8988T (cell line): ENCODE data around the gene SNRPF.
A peak's percentile ranks its signal among the peaks of the same experiment; 100 is the strongest.
"Not testable (repeated sequence)": the region's sequence is repeated elsewhere in the genome, so short reads cannot be mapped to it uniquely, and the experiment has no call there.

Experiments
- DNase-seq: peaks from one replicate; pipeline ENCODE4 v3.0.0; 2011

Gene SNRPF

DNA sequence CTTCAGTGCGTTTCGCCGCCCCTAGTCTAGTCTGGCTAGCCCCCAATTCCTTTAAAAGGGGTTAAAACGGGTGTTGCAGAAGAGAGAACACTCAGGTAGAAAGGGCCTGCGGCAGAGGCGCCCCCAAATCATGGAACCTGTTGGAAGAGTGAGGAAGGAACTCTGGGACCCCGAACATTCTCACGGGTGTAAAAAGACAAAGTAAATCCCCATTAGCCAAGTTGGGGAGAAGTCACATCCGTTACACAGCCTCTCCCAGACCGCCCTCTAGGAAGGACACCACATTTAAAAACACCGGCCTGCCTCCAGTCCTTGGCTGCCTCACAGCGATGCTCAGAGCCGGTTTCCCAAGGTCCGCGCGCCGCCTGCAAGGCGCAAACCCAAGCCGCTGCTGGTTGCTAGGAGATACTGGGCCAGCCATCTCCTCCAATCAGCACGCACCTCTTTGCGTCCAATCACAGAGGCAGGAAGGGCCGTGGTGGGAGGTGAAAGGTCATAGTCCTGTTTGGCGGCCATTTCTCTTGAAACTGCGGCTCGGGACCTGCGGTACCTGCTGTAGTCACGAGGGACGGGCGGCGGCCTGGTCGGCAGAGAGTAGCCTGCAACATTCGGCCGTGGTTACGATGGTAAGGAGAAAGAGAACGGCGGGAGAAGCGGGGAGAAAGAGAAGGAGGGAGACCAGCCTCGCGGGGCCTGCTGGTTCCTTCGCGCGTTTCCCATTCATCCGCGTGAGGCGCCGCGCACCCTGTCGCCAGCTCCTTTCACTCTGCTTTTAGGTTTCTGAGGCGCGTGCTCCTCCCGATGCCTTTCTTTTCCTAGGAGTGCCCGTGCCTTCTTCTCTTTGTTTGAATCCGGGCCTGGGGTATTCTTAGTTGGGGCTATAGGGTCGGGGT is at the start of gene SNRPF:
Gene SNRPF, plus strand, starts transcription at position 502 of the 893 bp plus-strand sequence. Its CDS starts 122 bp downstream, at position 624.
- peak; percentile 88 for DNase-seq

DNA sequence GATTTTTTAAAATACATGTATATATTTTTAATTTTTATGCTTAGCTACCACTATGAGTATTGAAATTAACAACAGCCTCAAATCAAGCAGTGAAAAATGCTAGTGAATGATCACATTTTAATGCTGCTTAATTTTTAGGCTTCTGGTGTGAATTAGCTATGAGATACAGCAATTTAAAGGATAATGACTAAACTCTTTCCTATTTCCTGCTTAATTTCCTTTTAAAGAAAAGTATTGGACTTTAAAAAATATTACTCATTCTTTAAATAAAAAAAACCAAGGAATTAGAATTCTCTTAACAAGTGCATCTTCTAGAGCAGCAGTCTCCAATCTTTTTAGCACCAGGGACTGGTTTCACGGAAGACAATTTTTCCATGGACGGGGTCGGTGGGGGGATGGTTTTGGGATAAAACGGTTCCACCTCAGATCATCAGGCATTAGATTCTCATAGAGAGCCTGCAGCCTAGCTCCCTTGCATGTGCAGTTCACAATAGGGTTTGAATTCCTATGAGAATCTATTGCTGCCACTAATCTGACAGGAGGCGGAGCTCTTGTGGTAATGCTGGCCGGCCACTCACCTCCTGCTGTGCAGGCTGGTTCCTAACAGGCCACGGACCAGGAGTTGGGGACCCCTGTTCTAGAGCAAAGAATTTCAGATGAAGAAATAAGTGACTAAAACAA is 49.6 kb upstream of the SNRPF start:
- no peak for DNase-seq

DNA sequence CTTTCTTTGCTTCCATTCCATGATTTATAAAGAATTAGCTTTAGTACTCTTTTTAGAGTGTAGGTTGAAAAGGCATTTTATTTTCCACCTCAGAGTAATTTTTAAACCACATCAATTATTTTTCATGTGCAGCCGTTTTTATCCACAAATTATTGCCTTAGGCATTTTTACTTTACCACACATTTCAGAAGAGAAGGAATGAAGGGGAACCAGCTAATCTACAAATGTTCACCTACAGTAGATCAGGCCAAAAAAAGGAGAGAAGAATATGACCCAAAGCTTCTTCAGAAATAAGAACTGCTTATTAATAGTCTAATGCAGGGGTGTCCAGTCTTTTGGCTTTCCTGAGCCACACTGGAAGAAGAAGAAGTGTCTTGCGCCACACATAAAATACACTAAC is 48.3 kb upstream of the SNRPF start:
- no peak for DNase-seq

DNA sequence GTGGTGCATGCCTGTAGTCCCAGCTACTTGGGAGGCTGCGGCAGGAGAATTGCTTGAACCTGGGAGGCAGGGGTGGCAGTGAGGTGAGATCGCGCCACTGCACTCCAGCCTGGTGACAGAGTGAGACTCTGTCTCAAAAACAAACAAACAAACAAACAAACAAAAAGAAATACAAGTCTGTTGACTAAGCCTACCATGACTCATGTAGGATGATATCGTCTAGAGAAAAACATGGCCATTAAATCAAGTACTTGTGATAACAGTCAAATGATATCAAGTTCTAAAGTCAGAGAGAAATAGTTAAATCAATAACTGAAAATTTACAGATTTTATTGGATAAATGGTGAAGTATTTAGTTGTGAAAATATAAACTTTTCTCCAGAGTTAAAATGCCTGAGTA is 46.6 kb upstream of the SNRPF start:
- DNase-seq: not testable (repeated sequence)

DNA sequence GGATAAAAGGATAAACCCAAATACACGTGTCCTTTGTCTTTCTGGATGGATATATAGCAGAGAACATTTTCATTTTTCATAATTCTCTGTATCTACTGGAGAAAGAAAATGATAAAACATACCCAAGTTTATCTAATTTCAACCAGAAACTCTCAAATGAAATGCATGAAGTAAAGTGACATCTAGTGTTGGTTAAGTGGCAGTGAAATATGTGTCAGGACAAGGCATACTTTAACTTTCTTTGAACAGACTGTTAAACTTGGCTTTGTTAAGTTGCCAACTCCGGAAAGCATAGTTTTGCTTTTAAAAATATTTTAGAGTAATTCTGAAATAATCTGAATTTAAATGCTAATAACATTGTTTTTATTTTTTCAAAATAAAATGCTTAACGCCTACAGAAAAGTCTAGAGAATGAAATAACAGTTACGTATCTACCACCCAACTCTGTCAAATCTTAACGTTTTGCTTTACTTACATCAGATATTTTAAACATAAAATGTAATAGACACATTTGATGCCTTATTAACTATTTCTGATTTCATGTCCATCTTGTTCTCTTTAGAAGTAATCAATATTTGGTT is 43.0 kb upstream of the SNRPF start:
- DNase-seq: no peak

DNA sequence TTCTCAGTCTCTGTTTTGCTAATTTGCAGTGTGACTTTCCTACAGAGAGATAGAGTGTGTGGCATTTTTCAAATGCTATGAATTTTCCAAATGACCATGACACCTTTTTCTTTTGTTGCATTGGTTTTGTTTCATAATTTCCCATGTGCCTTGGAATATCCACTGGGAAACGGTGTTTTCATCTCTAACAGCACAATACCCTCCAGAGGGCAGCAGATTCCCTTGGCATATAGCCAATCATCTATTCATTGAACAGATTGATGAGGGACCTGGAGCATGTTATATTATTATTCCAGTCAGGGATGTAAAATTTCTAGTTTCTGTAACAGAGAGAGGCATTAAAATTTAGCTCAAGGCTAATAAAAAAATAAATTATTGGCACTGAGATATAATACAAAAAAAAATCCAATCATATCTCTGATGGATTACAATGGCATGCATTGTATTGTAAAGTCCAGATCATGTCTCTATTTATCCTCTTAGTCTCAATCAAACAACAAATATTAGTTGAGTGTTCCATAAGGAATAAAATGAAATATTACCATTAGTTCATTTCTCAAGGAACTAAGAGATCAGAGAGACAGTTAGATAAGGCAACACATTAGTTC is 38.6 kb upstream of the SNRPF start:
- DNase-seq: no peak

DNA sequence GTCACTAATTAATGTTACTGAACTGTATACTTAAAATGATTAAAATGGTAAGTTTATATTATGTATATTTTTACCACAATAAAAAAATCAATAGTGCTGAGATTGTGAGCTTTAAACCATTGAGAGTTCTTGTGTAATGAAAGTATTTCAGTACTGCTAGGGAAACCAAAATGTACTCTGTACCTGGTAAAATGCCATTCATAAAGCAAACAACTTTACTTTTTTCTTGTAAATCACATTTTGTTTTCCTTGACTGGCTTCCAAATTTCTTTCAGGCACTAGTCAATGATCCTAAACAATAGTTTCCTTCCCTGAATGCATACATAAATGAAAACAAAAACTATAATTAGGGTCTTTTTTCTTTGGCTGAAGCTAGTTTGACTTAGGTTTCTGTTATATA is 29.4 kb upstream of the SNRPF start:
- DNase-seq: no peak

DNA sequence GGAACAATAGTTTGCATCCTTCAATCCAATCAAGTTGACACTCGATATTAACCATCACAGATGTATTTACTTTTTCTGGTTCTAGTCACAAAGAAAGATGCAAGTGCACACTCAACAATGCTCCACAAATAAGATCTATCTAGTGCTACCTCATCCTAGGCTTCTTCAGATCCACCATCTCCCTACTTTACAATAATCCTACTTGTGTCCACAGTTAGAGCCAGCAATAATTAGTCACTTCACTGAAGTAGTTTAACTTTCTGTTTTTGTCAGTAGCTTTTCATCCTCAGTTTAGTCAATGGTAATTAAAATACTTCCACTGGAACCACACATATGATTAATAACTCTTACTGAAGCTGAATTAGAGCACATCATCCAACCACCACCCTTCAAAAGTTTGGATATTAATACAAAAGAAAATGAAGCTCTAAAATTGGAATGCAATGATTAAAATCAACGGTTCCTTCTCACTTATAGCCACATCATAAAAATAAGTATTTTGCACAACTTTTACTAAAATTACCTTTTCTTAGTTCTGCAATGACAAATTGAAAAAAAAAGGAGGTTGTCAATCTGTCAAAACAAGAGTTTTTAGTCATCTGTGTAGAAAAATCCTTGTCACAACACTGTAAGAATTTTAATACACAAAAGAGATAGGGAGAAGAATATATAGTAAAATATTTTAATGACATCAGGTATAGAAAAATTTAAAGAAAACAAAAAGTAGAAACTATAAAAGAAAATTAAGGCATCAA is 28.2 kb upstream of the SNRPF start:
- DNase-seq: no peak

DNA sequence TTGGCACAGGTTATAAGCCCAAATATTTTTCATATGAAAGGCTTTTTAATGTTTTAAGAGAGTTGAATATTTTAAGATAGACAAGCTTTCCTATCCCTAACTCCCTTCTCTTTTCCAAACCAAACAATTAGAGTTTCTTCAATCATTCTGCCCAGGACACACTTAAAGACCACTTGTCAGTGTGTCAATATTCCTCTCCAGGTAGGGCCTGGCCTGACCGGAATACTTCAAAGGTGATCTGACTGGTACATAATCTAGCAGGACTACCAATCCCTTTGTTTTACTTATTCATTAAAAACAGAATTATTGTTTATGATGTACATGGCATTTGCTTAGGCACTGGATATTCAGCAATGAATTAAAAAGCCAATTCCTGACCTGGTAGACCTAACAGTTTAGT is 24.2 kb upstream of the SNRPF start:
- DNase-seq: no peak

DNA sequence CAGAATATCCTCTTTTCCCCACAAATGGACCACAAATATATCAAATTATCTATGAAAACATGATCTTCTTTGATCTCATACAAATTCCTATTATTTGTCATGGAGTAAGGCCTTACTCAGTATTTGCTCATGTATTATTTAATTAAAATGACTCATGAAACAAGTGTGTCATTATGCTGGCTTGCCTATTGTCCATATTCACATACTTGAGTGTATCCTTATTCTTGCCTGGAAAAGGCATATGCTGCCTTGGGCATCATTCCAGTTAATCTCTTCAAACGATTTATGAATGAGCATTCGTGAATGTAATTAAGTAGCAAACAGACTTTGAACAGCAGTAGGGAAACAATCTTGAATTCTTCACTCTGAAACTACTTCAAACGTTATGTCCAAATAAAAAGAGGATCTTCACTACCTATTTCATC is 22.6 kb upstream of the SNRPF start:
- no peak for DNase-seq

DNA sequence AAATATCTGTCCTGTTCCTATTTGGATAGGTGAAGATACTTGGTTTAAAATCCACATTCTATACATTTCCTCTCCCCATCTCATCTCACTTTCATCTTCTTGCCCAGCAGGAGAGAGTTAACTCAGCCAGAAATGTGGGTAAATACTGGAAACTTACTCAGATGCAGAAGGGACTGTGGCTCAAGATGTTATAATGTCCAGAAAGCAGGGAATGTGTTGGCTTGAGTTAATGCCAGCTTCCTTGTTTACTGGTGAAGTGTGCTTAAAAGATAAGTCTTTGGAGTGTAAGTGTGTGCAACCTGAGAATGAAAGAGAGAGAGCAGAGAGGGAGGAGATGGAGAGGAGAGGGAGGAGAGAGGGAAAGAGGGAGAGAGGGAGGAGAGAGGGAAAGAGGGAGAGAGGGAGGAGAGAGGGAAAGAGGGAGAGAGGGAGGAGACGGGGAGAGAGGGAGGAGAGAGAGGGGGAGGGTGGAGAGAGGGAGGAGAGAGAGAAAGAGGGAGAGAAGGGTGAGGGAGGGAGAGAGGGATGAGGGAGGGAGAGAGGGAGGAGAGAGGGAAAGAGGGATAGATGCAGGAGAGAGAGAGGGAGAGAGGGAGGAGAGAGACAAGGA is 22.0 kb upstream of the SNRPF start:
- DNase-seq: no peak

DNA sequence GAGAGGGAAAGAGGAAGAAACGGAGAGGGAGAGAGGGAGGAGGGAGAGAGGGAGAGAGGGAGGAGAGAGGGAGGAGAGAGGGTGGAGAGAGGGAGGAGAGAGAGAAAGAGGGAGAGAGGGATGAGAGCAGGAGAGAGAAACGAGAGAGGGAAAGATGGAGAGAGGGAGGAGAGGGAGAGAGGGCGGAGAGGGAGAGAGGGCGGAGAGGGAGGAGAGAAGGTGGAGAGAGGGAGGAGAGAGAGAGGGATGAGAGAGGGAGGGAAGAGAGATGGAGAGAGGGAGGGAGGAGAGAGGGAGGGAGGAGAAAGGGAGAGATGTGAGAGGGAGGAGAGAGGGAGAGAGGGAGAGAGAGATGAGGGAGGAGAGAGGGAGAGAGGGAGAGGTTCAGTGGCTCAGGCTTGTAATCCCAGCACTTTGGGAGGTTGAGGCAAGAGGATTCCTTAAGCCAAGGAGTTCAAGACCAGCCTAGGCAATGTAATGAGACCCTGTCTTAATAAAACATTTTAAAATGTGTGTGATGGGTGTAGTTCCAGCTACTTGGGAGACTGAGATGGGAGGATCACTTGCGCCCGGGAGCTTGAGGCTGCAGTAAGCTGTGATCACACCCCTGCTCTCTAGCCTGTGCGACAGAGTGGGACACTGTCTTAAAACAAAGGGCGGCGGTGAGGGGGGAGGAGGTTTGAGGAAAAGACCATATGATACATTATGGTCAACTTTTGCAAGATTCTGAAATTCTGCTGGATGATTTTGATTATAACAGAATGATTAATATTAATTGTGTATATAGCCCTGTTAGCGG is 21.3 kb upstream of the SNRPF start:
- no peak for DNase-seq

DNA sequence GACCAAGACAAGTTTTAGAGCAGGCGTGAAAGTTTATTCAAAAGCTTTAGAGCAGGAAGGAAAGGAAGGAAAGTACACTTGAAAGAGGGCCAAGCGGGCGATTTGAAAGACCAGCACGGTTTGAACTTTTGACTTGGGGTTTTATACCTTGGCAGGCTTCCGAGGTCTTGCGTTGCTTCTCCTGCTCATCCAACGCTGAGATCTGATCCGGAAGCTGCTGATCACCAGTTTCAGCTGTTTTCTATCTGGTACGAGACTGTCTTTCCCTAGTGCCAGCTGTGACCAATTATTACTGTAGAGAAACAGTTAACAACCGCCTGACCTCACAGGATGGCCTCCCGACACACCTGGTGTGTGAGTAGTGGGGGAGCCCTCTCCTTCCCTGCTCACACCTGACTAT is 20.6 kb upstream of the SNRPF start:
- DNase-seq: no peak

DNA sequence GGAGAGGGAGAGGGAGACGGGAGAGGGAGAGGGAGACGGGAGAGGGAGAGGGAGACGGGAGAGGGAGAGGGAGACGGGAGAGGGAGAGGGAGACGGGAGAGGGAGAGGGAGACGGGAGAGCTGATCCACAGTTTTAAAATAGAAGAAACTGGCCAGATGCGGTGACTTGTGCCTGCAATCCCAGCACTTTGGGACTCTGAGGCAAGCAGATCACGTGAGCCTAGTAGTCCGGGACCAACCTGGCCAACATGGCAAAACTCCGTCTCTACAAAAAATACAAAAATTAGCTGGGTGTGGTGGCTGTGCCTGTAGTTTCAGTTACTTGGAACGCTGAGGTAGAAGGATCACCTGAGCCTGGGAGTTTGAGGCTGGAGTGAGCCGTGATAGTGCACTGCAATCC is 16.3 kb upstream of the SNRPF start:
- not testable (repeated sequence) for DNase-seq

DNA sequence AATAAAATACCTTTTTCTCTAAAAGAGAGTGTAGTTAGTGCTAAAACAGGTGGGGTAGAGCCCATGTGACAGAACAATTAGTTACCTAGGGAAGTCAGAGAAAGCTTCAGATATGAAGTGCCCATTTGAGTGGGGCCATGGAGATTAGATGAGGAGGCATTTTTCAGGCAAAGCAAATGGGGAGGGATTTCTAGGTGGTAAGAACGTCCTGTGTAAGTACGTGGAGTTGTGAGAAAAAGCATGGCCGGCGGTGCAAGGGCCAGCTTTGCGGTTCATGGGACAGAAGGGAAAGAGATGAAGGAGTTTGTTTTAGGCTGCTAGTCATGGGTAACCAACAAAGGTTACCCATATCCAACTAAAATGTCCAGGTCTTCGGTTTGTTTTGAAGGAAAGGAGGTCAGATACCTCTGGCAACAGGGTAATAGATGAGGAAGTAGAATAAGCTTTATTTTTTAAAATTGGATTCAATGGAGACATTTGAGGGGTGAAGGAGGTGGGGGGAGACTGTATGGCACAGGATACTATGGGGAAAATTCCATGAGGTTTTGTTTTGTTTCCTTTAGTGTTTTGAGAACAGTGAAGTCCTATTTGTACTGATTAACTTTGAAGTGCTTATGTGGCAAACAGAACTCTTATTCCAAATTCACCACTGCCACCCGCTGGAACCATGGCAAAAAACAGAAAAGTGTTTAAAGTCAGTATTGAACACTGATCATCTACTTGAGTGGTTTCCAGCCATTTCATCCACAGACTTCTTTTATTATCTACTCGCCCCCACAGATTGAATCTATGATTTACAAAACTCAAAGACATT is 10.0 kb upstream of the SNRPF start:
- DNase-seq: no peak

DNA sequence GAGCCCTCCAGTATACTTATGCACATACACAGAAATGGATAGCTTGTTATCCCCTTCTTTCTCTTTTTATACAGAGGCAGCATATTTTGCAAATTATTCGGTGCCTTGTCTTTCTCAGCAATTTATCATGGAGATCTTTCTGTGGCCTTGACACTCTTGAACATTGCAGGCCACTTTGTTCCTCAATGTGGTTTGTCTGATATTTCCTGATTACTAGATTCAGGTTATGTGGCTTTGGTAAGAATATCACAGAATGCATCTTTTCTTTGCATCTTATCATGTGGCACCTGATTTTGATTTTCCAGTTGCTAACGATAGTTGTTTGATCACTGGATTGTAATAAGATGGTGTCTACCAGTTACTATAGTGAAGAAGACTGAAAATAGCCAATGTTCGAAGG is 7.1 kb upstream of the SNRPF start:
- DNase-seq: no peak

DNA sequence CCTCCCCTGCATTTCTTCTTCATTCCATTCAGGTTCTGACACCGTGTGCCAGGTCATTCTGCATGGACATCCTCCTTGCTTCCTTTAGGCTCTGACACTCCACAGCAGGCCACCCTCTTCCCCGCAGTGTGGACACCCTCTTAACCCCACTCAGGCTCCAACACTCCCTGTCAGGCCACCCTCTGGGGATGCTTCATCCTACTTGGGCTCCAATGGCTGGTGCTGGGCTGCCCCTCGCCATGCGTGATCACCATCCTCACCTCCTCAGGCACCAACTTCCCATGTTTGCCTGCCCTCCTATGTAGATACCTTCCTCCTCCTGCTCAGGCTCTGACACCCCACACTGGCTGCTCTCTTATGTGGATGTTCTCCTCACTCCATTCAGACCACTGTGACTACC is 6.6 kb upstream of the SNRPF start:
- DNase-seq: no peak

DNA sequence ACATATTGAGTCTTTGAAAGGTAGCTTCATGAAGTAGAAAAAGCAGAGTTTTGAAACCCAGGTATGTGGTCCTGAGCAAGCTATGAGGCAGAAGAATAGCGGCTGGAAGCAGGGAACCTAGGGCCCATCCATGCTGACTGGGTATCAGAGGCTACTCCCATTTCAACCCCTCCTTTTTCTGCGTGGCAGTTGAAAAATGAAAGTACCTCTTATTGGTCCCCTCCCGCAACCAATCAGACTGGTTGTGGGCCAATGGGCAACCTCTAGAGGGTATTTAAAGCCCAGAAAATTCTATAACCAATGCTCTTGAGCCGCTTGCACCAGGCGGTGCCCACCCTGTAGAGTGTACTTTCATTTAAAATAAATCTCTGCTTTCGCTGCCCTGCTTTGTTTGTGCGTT is 1.6 kb upstream of the SNRPF start:
- DNase-seq: no peak

DNA sequence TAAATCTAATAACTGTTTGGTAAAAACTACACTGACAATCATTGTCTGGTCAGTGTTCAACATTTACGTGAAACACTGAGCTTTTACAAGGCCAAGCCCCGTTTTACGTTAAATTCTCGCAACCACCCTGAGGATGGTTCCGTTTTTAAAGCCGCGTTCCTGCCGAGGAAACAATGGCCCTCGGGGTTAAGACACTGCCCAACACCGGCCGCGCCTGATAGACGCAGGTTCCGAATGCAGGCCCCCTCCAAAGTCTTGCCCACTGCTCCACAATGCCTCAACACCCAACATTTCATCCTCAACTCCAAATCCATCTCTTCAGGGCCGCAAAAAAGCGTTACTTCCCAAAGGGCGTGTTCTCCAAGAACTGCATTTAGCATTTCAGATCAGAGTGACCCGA is 953 bp upstream of the SNRPF start:
- DNase-seq: no peak

DNA sequence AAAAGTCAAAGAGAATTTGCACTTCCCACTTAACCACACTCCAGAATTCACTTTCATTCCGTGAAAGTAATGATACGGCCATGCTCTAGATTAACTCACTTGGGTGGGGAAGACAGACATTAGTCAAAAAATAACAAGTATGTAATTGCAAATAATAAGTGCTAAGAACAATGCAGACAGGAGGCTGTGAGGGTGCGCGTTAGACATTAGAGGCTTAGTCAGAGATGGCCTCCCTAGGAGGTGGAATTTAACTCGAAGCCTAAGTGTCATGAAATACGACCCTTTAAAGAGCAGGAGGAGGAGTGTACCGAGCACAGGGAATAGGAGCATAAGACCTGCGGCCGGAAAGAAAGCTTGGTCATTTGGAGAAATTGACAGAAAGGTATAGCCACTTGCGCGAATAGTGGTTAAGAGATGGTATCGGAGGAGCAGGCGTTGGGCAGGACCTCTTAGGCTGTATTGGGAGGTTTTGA is 628 bp downstream of the SNRPF start:
- DNase-seq: no peak
